ENCODE results near the gene PITPNC1. TPM values are rescaled to one million over a fixed set of nuclear protein-coding genes. Genes with fewer than 3 reads are reported as not detected.

Gene PITPNC1
- total and polyA plus RNA-seq, 4 donors: 8.0 to 21.1 (median 15.2) TPM

GRCh38 chr17:67656494-67657203 is 279.6 kb downstream of the PITPNC1 start:
- H3K36me3 ChIP-seq (ENCODE audit: control insufficient read depth in 4 of 4, insufficient read depth in 4 of 4, low read length in 4 of 4): peaks cover 0 to 3% (median 0%) of the 10 kb centered on the region in 4 donors
- ATAC-seq (ENCODE audit: insufficient read depth, low FRiP score) (no peak), DNase-seq (no peak)
- no peaks in the 10 kb centered on the region for H3K27me3 ChIP-seq (ENCODE audit: control insufficient read depth in 3 of 3, insufficient read depth in 3 of 3, low read length in 2 of 3)
- H3K27ac ChIP-seq (ENCODE audit: low read depth in 1 of 2, low read length in 1 of 2): no peak overlapping the region
- TF ChIP-seq, protein P1, sequence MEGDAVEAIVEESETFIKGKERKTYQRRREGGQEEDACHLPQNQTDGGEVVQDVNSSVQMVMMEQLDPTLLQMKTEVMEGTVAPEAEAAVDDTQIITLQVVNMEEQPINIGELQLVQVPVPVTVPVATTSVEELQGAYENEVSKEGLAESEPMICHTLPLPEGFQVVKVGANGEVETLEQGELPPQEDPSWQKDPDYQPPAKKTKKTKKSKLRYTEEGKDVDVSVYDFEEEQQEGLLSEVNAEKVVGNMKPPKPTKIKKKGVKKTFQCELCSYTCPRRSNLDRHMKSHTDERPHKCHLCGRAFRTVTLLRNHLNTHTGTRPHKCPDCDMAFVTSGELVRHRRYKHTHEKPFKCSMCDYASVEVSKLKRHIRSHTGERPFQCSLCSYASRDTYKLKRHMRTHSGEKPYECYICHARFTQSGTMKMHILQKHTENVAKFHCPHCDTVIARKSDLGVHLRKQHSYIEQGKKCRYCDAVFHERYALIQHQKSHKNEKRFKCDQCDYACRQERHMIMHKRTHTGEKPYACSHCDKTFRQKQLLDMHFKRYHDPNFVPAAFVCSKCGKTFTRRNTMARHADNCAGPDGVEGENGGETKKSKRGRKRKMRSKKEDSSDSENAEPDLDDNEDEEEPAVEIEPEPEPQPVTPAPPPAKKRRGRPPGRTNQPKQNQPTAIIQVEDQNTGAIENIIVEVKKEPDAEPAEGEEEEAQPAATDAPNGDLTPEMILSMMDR (IDR thresholded peaks at IDR 0.05; ENCODE audit: control extremely low read depth, extremely low read depth): no peak
- no peaks in the 10 kb centered on the region for H3K4me1 ChIP-seq (ENCODE audit: control insufficient read depth in 5 of 5, insufficient read depth in 5 of 5, low read length in 5 of 5)
- no peak overlapping the region for H3K4me3 ChIP-seq
- WGBS, 2 donors: 86 to 95% methylated on average over 8 of the region's 8 CpGs
- peaks cover 0 to 5% (median 1%) of the 10 kb centered on the region in 4 donors for H3K9me3 ChIP-seq (ENCODE audit: control insufficient read depth in 4 of 4, insufficient read depth in 3 of 4, low read length in 3 of 4)
- H3K9ac ChIP-seq (ENCODE audit: insufficient read depth in 1 of 2, low read length in 2 of 2): no peak overlapping the region

- H3K9ac ChIP-seq (ENCODE audit: insufficient read depth in 1 of 2, low read length in 2 of 2): no peak overlapping the region
- no peak for DNase-seq
- no peak overlapping the region for H3K27ac ChIP-seq (ENCODE audit: low read depth in 1 of 2, low read length in 1 of 2)
- 95 to 96% methylated on average over 4 of the region's 4 CpGs for WGBS, 2 donors
- peaks cover 0 to 5% (median 1%) of the 10 kb centered on the region in 4 donors for H3K9me3 ChIP-seq (ENCODE audit: control insufficient read depth in 4 of 4, insufficient read depth in 3 of 4, low read length in 3 of 4)
- TF ChIP-seq, protein P1 (IDR thresholded peaks at IDR 0.05; ENCODE audit: control extremely low read depth, extremely low read depth): no peak
- no peaks in the 10 kb centered on the region for H3K4me1 ChIP-seq (ENCODE audit: control insufficient read depth in 5 of 5, insufficient read depth in 5 of 5, low read length in 5 of 5)
- peaks cover 0 to 3% (median 0%) of the 10 kb centered on the region in 4 donors for H3K36me3 ChIP-seq (ENCODE audit: control insufficient read depth in 4 of 4, insufficient read depth in 4 of 4, low read length in 4 of 4)
- H3K27me3 ChIP-seq (ENCODE audit: control insufficient read depth in 3 of 3, insufficient read depth in 3 of 3, low read length in 2 of 3): no peaks in the 10 kb centered on the region
- ATAC-seq (ENCODE audit: insufficient read depth, low FRiP score): no peak
- H3K4me3 ChIP-seq: no peak overlapping the region
Measured at GRCh38 chr17:67657596-67657995, 280.5 kb downstream of the PITPNC1 start.

GRCh38 chr17:67658265-67658664 is 281.2 kb downstream of the PITPNC1 start:
- Histone ChIP-seq H3K4me1 (ENCODE audit: control insufficient read depth in 5 of 5, insufficient read depth in 5 of 5, low read length in 5 of 5) (no peaks in the 10 kb centered on the region), H3K27ac (ENCODE audit: low read depth in 1 of 2, low read length in 1 of 2) (no peak overlapping the region), H3K4me3 (no peak overlapping the region), H3K9me3 (ENCODE audit: control insufficient read depth in 4 of 4, insufficient read depth in 3 of 4, low read length in 3 of 4) (peaks cover 0 to 5% (median 1%) of the 10 kb centered on the region in 4 donors), H3K9ac (ENCODE audit: insufficient read depth in 1 of 2, low read length in 2 of 2) (no peak overlapping the region), H3K36me3 (ENCODE audit: control insufficient read depth in 4 of 4, insufficient read depth in 4 of 4, low read length in 4 of 4) (peaks cover 0 to 3% (median 0%) of the 10 kb centered on the region in 4 donors), H3K27me3 (ENCODE audit: control insufficient read depth in 3 of 3, insufficient read depth in 3 of 3, low read length in 2 of 3) (no peaks in the 10 kb centered on the region)
- TF ChIP-seq, protein P1 (IDR thresholded peaks at IDR 0.05; ENCODE audit: control extremely low read depth, extremely low read depth): no peak
- ATAC-seq (ENCODE audit: insufficient read depth, low FRiP score): no peak
- no peak for DNase-seq
- 86 to 97% methylated on average over 4 of the region's 4 CpGs for WGBS, 2 donors

Data from lung (tissue), 12 donors.